ENCODE results near the gene ANKS6.

DNA sequence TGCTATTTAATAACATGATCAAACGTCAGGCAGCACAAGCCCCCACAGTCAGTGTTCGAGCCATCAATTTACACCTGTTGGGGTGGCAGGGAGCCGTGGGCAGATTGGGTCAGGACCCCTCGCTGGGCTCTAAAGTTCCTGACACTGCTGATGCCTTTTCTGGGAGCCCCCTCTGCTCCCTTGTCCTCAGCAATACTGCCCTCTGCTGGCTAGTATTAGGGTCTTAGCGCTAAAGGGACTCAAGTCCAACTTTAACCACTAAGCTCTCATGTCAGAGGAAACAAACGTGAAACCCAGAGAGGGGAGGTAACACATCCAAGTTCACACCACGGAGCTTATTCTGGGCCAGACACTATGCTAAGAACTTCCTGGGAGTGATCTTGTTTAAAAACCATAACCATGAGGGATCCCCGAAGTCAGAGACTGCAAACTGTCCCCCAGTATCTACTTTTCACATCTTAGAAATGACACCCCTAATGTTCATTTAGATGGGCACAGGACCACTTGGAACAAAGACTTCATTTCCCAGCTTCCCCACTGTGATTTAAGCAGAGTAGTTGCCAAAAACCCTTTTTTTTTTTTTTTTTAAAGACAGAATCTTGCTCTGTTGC, 20.4 kb downstream of the ANKS6 start:
- TF ChIP-seq, protein P1, sequence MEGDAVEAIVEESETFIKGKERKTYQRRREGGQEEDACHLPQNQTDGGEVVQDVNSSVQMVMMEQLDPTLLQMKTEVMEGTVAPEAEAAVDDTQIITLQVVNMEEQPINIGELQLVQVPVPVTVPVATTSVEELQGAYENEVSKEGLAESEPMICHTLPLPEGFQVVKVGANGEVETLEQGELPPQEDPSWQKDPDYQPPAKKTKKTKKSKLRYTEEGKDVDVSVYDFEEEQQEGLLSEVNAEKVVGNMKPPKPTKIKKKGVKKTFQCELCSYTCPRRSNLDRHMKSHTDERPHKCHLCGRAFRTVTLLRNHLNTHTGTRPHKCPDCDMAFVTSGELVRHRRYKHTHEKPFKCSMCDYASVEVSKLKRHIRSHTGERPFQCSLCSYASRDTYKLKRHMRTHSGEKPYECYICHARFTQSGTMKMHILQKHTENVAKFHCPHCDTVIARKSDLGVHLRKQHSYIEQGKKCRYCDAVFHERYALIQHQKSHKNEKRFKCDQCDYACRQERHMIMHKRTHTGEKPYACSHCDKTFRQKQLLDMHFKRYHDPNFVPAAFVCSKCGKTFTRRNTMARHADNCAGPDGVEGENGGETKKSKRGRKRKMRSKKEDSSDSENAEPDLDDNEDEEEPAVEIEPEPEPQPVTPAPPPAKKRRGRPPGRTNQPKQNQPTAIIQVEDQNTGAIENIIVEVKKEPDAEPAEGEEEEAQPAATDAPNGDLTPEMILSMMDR (IDR thresholded peaks at IDR 0.05), result no peak
- no peak for TF ChIP-seq EP300 (IDR thresholded peaks at IDR 0.05)
